HG03108 (cell line): ENCODE measurements around the gene C12orf56.

Experiments used
- ATAC-seq: cut with Tn5 transposase; IDR thresholded peaks from one replicate; pipeline ENCODE4 v1.9.1; 2021; ENCODE audit warnings: moderate library complexity; ENCODE audit not compliant: unreplicated experiment

C12orf56 gene, protein sequence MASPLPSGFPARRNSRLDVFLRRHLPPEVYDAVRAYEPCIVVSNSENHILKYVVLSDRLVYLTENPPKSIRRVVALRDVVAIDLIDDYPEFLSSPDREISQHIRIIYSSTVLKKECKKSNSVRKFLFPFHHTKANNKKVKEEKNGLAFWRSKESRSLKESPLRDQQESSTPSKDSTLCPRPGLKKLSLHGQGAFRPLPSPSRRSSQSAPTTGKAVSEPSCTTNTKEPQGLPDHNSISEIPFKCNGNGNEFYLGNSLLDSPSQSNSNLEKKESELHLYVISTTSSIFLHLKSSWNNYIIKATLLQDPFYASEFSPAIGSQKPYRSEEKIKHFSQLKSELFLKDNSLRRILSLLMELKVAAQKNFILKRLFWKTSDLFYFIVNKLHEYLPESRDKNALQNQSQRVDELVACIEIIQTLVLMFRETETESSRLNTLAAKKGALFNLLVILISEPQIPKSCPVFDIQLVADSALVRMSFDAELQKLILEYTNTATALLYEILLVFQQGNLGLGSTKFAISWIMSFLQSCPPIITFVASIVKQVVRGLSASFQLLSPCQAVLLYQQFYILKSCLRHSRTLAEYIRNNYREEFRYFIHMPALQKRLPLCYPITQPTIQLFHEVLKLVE

DNA sequence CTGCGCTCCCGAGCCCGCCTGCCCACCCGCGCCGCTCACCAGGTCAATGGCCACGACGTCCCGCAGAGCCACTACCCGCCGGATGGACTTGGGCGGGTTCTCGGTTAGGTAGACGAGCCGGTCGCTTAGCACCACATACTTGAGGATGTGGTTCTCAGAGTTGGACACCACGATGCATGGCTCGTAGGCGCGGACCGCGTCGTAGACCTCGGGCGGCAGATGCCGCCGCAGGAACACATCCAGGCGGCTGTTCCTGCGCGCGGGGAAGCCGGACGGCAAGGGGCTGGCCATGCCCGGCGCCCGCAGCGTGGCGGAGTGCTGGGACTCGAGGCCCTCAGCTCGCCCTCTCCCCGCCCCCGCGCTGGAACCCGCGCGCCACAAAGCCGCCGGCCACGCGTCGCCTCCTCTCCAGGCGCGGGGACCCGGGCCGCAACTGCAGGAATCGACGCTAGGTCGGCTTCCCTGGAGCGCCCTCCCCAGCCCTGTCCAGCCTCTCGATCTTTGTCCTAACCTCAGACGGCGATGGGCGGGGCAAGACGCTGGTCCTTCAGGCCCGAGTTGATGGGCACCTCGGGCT is at the start of gene C12orf56:
Gene C12orf56 (minus strand): TSS at position 484 of the 577 bp plus-strand sequence. CDS start 193 bp downstream, at position 291.
- ATAC-seq, result no peak

DNA sequence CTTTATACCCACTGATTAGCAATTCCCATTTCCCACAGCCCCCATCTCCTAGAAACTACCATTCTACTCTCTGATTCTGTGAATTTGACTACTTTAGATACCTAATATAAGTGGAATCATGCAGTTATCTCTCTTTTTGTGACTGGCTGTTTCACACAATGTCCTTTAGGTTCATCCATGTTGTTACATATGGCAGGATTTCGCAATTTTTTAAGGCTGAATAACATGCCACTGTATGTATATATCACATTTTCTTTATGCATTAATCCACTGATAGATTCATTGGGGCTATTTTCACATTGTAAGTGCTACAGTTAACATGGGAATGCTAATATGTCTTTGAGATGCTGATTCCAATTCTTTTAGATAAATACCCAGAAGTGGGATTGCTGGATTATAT is 49.5 kb upstream of the C12orf56 start:
- no peak for ATAC-seq

DNA sequence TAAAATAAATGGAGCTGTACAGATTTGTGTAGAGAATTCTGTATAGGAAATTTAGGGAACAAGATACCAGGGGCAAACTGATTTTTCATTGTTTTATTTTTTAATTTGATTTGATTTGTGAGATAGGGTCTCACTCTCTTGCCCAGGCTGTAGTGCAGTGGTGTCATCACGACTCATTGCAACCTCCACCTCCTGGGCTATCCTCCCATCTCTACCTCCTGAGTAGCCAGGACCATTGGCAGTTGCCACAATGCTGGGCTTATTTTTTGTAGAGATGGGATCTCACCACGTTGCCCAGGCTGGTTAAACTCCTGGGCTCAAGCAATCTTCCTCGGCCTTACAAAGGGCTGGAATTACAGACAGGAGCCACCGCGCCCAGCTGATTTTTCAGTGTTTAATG is 43.4 kb upstream of the C12orf56 start:
- ATAC-seq, result no peak

DNA sequence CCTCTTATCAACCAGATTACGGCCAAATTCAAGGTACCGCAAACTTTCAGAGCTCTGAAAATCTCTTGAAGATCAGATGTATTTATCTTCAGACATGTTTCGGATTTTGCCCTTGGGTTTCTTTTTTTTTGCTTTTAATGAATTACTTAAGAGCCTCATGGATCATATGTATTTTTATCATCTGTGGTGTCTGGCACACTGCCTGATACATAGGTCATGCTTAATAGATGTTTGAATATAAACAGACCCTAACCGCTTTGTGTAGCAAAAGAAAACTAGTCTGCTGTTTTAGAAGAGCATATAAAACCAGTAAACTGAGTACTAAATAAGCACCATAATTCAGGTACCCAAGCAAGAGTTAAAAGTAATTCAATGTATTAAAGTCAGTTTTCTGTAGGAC is 41.2 kb upstream of the C12orf56 start:
- no peak for ATAC-seq

DNA sequence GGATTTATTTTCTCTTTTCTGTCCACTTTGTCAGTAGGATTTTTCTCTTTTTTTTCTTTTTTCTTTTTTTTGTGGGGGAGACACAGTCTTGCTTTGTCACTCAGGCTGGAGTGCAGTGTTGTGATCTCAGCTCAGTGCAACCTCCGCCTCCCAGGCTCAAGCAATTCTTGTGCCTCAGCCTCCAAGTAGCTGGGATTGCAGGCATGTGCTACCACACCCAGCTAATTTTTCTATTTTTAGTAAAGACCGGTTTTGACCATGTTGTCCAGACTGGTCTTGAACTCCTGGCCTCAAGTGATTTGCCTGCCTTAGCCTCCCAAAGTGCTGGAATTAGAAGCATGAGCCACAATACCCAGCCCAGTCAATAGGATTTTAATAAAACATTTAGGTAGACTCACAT is 40.3 kb upstream of the C12orf56 start:
- no peak for ATAC-seq

DNA sequence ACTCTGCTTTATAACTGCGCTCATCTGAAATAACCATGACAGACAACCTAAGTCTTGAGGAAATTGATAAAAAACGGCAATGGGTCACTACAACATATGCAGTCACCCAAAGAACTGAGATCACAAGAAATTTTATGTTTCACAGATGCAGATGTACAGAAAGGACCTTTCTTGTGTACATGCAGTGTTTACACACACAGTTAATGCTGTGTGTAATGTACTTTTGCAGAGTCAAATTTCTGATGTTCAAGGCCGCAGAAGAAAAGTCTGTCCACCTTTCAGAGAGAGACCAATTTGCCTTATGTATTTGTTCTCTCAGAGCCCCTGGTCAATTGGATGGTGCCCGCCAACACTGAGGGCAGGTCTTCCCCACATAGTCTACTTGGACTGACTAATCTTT is 38.4 kb upstream of the C12orf56 start:
- ATAC-seq, result no peak

DNA sequence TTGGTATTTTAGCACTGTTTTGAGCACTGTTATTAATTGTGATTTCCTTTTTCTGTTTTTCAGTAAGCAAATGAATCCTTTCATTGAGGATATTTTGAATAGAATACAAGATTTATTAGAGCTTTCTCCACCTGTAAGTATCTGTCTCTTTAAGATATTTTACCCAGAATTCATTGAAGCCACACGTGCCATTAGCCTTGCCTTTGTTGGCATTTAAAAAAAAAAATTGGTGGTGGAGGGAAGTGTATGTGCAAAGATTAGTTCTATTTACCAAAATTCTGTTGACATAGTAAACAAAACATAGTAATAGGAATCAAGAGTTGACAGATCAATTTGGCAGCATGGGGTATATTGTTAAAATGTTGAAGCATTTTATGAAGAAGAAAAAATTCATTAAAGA is 37.4 kb upstream of the C12orf56 start:
- ATAC-seq, result no peak

DNA sequence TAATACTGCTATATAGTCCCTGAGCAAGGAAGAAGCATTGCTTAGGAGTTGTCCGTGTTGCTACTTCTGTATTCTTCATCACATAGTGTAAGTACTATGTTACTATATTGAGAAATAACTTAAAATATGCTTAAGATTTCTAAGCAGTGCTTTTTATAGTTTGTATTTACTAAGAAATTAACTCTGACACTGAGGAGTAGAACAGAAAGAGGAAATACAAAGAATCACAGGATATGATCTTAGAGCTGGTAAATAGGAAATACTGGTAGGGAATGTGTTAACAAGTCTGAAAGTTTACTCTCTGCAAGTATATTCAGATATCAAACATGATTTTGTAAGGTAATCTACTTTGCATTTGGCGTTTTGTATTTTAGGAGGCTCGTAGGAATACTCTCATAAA is 29.1 kb upstream of the C12orf56 start:
- ATAC-seq, result no peak

DNA sequence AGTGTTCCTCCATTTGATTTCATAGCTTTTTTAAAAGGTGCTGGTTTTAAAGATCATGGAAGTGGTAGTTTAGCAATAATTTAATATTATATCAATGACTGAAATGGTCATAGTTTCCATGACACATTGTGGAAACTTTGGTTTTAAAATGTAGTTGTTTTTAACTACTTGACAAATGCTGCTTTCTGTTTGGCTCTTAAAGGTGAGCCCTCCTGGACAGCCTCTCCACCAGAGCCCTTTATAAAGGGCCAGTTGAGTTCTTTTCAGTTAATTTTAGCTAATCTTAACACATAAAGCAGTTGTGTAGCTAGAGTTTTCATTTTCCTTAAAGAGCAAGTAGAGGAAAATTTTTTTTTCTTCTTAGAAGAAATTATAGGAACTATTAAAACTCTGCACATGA is 27.7 kb upstream of the C12orf56 start:
- no peak for ATAC-seq

DNA sequence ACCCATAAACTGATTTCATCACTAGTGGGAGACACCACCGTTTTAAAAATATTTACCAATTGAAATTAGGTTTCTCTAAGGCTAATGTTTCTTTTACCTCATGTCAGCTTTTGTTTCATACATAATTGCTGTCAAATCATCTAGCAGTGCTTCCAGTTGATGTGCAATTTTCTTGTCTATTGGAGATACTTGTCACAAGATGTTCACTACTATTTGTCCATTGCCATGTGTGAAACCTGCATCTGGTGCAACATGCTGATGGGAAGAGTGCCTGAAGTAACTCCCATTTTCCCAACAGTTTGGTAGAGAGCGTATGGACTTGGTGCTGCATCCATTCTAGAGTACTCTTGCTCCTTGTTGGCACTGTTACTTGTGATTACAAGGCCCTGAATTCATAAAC is 23.3 kb upstream of the C12orf56 start:
- no peak for ATAC-seq

DNA sequence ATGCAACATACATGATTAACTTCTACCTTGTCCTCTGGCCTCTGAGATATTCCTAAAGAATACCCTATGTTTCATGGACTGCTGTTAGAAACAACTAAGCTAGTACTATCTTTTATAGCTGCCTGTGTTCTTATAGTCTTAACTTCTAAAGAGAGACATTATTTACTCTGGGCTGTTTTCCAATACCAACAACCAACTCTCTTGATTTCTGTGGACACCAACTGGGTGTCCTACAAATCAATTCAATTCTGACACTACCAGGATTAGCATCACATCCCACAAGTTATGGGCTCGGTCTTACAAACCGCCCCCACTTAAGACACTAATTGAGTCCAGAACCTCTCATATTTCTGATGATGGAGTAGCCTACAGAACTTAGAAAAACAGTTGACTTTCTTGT is 21.9 kb upstream of the C12orf56 start:
- no peak for ATAC-seq

DNA sequence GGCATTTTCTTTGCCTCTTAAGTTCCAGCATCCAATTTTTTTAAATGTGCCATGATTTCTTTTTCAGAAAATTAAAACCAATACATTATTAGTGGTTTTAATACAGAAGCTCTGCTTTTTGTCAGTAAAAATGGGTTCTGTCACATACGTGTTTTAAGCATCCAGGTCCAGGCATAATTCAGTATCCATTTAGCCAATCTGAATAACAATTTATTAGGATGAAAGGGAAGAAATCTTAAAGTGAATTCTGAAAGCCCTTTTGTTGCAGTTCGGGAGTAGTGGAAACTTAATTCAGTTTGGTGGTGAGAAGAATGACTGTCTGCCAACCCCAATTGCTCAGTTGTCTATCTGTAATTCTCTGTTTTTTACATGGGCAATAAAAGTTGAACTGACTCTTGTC is 20.9 kb upstream of the C12orf56 start:
- ATAC-seq, result no peak

DNA sequence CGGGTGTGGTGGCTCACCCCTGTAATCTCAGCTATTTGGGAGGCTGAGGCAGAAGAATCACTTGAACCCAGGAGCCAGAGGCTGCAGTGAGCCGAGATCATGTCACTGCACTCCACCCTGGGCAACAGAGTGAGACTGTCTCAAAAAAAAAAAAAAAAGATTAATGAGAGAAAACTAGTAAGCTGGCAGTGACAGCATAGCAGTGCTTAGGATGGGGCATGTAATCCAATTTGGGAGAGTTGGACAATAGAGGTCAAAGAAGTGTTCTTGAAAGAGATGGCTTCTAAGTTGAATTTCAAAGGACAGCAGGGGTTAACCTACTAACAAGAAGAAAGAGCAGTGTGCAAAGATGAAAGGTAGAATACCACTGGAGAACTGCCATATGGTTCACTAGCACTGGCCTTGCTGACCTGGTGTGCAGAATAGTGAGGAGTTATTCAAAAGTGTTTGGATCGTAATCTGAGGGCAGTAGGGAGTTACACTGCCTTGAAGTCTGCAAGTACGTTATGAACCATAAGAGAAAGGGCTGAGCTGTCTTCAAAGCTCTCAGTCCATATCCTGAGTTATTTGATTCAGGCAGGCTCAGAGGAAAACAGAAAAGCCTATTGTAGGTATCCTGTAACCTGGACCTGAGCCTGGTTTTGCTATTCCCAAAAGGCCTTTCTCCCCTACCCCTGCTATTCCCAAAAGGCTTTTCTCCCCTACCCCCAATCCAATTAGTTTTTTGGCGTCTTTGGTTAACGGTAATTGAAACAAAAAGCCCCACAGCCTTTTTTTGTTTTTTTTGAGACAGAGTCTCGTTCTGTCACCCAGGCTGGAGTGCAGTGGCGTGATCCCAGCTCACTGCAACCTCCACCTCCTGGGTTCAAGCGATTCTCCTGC is 17.0 kb upstream of the C12orf56 start:
- ATAC-seq, result no peak

DNA sequence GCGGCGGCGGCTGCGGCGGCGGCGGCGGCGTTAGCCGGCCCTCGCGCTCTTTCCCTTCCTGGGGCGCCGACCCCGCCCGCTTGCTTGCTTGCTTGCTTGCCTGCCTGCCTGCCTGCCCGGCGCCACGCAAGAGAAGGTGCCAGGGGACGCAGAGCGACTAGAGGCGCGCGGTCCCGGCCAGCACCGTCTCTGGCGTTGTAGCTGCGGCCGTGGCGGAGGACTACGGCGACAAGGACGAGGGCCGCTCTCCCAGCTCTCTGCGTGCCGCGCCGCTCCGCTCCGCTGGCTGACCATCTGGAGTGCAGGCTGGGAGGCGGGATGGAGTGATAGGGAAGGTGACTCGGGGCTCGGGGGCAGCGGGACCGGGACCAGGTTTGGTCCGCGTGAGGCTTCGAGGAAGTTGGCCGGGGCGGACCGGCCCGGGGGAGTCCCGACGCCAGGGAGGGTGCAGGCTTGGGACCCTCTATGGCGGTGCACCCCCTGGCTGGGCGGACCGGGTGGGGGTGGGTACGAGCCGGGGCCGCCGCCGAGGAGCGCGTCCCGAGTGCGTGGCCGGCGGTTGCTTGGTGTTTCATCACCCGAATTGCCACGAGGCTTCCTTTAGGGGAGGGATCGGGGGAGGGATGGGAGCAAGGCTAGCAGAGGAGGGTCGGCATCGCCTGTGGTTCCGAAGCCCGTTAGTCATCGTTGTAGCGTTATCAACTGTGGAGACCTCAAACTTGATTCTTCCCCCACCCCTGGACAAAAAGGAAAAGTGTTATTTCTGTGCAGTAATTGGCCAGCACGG is 14.1 kb upstream of the C12orf56 start:
- peak; percentile 24 for ATAC-seq

DNA sequence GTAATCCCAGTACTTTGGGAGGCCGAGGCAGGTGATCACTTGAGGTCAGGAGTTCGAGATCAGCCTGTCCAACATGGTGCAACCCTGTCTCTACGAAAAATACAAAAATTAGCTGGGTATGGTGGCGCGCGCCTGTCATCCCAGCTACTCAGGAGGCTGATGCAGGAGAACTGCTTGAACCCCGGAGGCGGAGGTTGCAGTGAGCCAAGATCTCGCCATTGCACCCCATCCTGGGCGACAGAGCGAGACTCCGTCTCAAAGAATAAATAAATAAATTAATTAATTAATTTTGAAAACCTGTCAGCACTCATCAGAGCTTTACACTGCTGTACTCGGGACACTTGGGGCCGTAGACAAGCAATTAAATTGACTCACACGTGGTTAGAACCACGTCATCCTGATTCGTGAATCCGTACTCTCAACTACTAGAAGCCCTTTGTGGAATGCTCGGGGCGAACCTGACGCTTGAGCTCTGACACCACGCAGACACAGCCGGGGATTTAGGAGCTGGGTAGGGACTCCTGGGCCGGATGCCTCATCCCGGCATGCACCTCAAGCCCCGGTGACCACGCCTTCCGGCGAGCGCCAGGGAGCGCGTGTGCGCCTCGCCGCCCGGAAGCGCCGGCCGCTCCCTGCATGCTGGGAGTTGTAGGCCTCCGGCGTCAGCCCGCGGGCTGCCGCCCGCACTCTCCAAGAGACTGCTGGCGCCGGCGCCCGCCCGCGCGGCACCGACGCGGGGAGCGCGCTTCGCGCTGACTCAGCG is 13.3 kb upstream of the C12orf56 start, which contains the start of gene XPOT:
Gene XPOT (plus strand): TSS at position 686 of the 763 bp plus-strand sequence. CDS start 5,644 bp downstream, outside the sequence.
- peak; percentile 93 for ATAC-seq

DNA sequence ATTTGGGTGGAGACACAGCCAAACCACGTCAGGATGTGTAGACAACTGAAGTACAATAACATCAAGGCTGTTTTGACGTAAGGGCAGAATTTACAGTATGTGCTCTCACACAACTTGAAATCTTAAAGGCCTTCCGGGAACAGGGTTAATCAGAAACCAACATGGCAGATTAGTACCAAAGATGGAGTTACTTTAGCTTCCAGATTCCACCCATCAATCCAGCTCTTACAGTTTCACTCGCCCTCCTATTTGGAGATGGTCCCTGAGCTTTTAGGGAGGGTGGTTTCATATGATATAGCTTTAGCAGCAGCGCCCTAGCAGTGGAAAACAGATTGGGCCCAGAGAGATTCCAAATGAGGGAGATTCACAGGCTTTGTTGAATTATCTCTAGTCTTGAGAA is 11.6 kb upstream of the C12orf56 start:
- no peak for ATAC-seq

DNA sequence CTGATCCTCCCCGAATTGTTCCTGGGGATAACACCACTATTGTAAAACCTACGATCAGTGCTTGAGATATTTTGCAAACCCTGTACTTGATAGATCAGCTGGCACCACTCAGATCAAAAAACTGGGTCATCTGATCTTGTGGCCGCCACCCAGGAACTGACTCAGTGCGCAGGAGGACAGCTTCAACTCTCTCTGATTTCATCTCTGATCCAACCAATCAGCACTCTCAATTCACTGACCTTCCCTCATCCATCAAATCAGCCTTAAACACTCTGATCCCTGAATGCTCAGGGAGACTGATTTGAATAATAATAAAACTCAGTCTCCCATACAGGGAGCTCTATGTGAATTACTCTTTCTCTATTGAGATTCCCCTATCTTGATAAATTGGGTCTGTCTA is 9.5 kb upstream of the C12orf56 start:
- no peak for ATAC-seq

DNA sequence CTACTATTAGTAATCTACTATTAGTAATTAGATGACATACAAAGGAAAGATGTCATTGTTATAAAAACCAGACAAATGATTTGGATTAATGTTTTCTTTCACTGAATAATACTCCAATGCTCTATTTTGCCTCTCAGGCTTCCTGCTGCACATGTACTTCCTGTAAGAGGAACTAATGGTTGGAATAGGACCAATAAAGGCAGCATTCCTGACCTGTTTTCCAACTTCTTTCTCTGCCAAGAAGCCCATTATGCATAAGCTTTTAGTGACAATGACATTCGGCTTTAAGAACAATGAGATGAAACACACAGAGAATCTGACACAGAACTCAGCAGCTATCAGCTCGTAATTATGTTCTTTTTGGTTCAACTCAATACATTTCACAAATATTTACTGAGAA is 5.2 kb upstream of the C12orf56 start:
- ATAC-seq, result no peak

DNA sequence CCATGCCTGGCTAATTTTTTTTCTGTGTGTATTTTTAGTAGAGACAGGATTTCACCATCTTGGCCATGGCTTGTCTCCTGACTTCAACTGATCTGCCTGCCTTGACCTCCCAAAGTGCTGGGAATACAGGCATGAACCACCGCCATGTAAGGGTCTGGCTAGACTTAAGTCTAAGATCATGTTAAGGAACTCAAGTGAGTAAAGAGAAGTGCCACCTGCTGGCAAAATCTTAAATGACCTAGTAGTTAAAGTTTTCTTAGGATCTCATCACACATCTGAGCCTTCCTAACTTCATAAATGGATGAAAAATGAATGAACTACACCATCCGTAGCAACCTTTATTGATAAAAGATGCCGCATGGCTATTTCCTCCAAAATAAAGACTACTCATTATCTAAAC is 1.7 kb upstream of the C12orf56 start:
- no peak for ATAC-seq

DNA sequence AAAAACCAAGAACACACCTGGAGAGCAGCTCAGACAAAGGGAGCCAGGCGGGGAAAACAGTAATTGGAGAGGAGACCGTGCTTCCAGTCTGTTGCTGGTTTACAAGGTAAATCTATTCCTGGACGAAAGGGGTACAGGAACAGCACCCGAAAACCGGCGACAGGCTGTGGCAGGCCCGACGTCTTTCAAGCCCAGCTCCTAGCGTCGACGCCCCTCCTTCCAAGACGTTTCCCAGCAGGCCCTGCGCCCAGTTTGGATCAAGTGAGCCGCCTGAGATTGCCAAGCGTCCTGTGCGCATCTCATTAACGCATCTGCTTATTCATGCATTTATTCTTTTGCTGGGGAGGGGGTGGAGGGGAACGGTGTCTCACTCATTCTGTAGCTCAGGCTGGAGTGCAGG is 1.4 kb downstream of the C12orf56 start:
- ATAC-seq, result no peak
